Stimulated activated CD4-positive, alpha-beta T cell treated with anti-CD3 and anti-CD28 coated beads, Interleukin-2, amount 100 ng/mL, for 4 hours (primary cell): ENCODE results near the gene DMBX1.

Experiments
- DNase-seq: peaks from one replicate; pipeline ENCODE4 v3.0.0-alpha.2; 2020; ENCODE audit warnings: low read depth

The DMBX1 gene

GRCh38 chr1:46459315-46459714, 30.3 kb upstream of the DMBX1 start:
- no peak for DNase-seq

GRCh38 chr1:46461017-46461808, 28.4 kb upstream of the DMBX1 start:
- no peak for DNase-seq

GRCh38 chr1:46461809-46462448, 27.7 kb upstream of the DMBX1 start:
- DNase-seq: no peak

GRCh38 chr1:46464013-46464548, 25.6 kb upstream of the DMBX1 start:
- DNase-seq: no peak

GRCh38 chr1:46464915-46465314, 24.7 kb upstream of the DMBX1 start:
- no peak for DNase-seq

GRCh38 chr1:46465981-46466476, 23.6 kb upstream of the DMBX1 start:
- no peak for DNase-seq

- DNase-seq: no peak
Observed at GRCh38 chr1:46466477-46467182, 23.0 kb upstream of the DMBX1 start.

GRCh38 chr1:46467183-46467504, 22.5 kb upstream of the DMBX1 start:
- no peak for DNase-seq

GRCh38 chr1:46469881-46470280, 19.8 kb upstream of the DMBX1 start:
- DNase-seq: no peak

GRCh38 chr1:46471848-46472492, 17.7 kb upstream of the DMBX1 start:
- DNase-seq: no peak

GRCh38 chr1:46472498-46473181, 17.0 kb upstream of the DMBX1 start:
- no peak for DNase-seq

- DNase-seq: no peak
Observed at GRCh38 chr1:46473991-46474390, 15.6 kb upstream of the DMBX1 start.

- DNase-seq: no peak
Observed at GRCh38 chr1:46474570-46474969, 15.1 kb upstream of the DMBX1 start.

GRCh38 chr1:46476673-46477072, 13.0 kb upstream of the DMBX1 start:
- no peak for DNase-seq

- peak; percentile 55 for DNase-seq
Observed at GRCh38 chr1:46477153-46477929, 12.3 kb upstream of the DMBX1 start.

- DNase-seq: no peak
Observed at GRCh38 chr1:46478721-46479485, 10.7 kb upstream of the DMBX1 start.

GRCh38 chr1:46479744-46480350, 9.8 kb upstream of the DMBX1 start:
- DNase-seq: no peak

- no peak for DNase-seq
Observed at GRCh38 chr1:46480959-46481646, 8.5 kb upstream of the DMBX1 start.

- DNase-seq: no peak
Observed at GRCh38 chr1:46481961-46482360, 7.7 kb upstream of the DMBX1 start.
